B cell (primary cell): ENCODE results near the gene DCAF6. TPM values are rescaled to one million over a fixed set of nuclear protein-coding genes. Genes with fewer than 3 reads are reported as not detected.
"Not testable (repeated sequence)": the region's sequence is repeated elsewhere in the genome, so short reads cannot be mapped to it uniquely, and the experiment has no call there.

Experiments
- ATAC-seq: fragments of 200-7000 bp; cut with Tn5 transposase; one replicate; pipeline ENCODE4 v1.10.0; 2021; ENCODE audit warnings: low read depth, mild to moderate bottlenecking, moderate number of reproducible peaks, moderate library complexity
- CTCF ChIA-PET: fragments of 350-600 bp; sonication (Branson Sonifier 250); formaldehyde crosslinking; loops from one replicate; lab custom pipeline; 2021; ENCODE audit warnings: antibody characterized with exemption, inconsistent platforms; lab: Charles Lee
- POLR2A ChIA-PET: fragments of 350-600 bp; sonication (Branson Sonifier 250); formaldehyde crosslinking; loops from one replicate; lab custom pipeline; 2021; ENCODE audit warnings: antibody characterized with exemption; lab: Charles Lee
- DNase-seq: peaks from one replicate; pipeline ENCODE4 v3.0.0; 2013
- H2AFZ ChIP-seq: 2 replicates; pipeline ENCODE4 v1.6.1; 2012; ENCODE audit warnings: mild to moderate bottlenecking, low read depth, low read length; ENCODE audit not compliant: insufficient read depth, poor library complexity, severe bottlenecking
- H3K27ac ChIP-seq, 2 donors: 1 replicate in 1 of 2; 2 replicates in 1 of 2; pipeline ENCODE4 v1.5.1; 2012 to 2013; ENCODE audit warnings: low read length in 2 of 2, mild to moderate bottlenecking in 2 of 2, moderate library complexity in 1 of 2
- H3K27me3 ChIP-seq, 4 experiments: fragments of 200-600 bp in 1 of 4; sonication (generic) in 1 of 4; replicated peaks in 1 of 4; 1 replicate in 2 of 4; 2 replicates in 2 of 4; pipeline versions ENCODE4 v1.6.1 to v1.7.0; 2013 to 2016; ENCODE audit warnings: low read length in 3 of 4, mild to moderate bottlenecking in 2 of 4, mixed read lengths in 1 of 4, moderate library complexity in 1 of 4; ENCODE audit not compliant: insufficient read depth in 4 of 4, control insufficient read depth in 3 of 4; ENCODE audit errors: control extremely low read depth in 1 of 4
- H3K36me3 ChIP-seq, 2 experiments: replicated peaks in 1 of 2; 1 replicate in 1 of 2; 2 replicates in 1 of 2; pipeline versions ENCODE4 v1.6.1 to v1.7.1; 2013; ENCODE audit warnings: low read length in 1 of 2; ENCODE audit not compliant: insufficient read depth in 2 of 2, control insufficient read depth in 1 of 2; ENCODE audit errors: control extremely low read depth in 1 of 2, extremely low read depth in 1 of 2
- H3K4me1 ChIP-seq, 2 donors: fragments of 200-600 bp in 1 of 2; sonication (generic) in 1 of 2; 1 replicate in 1 of 2; 2 replicates in 1 of 2; pipeline versions ENCODE4 v1.5.1 to v1.6.1; 2013 to 2017; ENCODE audit warnings: low read length in 2 of 2; ENCODE audit not compliant: control insufficient read depth in 2 of 2, insufficient read depth in 2 of 2
- H3K4me2 ChIP-seq: replicated peaks from 2 replicates; pipeline ENCODE3; 2012; ENCODE audit warnings: mild to moderate bottlenecking, low read depth, low read length; ENCODE audit not compliant: poor library complexity, severe bottlenecking
- H3K4me3 ChIP-seq, 5 experiments: fragments of 200-600 bp in 1 of 5; sonication (generic) in 1 of 5; 1 replicate in 3 of 5; 2 replicates in 2 of 5; pipeline versions ENCODE4 v1.5.1 to v1.7.0; 2011 to 2016; ENCODE audit warnings: low read length in 4 of 5, mild to moderate bottlenecking in 4 of 5, low read depth in 2 of 5, control low read depth in 1 of 5, moderate library complexity in 1 of 5; ENCODE audit not compliant: insufficient read depth in 1 of 5; ENCODE audit errors: control extremely low read depth in 1 of 5, extremely low read depth in 1 of 5
- H3K79me2 ChIP-seq: fragments of 200-600 bp; sonication (generic); one replicate; pipeline ENCODE4 v1.6.0; 2016; ENCODE audit warnings: low read length; ENCODE audit not compliant: control insufficient read depth, insufficient read depth
- H3K9ac ChIP-seq: fragments of 200-600 bp; sonication (generic); 2 replicates; pipeline ENCODE4 v1.6.1; 2017; ENCODE audit warnings: mild to moderate bottlenecking, low read length, moderate library complexity
- H3K9me3 ChIP-seq, 3 donors: one replicate each; pipeline versions ENCODE4 v1.6.1 to v1.7.1; 2013; ENCODE audit warnings: low read length in 2 of 3; ENCODE audit not compliant: control insufficient read depth in 2 of 3, insufficient read depth in 1 of 3; ENCODE audit errors: control extremely low read depth in 1 of 3
- H4K20me1 ChIP-seq: 2 replicates; pipeline ENCODE4 v1.6.0; 2012; ENCODE audit warnings: mild to moderate bottlenecking, low read length; ENCODE audit not compliant: insufficient read depth, control insufficient read depth, poor library complexity, severe bottlenecking
- H3K27ac Mint-ChIP-seq: one replicate; pipeline ENCODE4 v1.8.0; 2021; ENCODE audit warnings: mixed read lengths
- H3K27me3 Mint-ChIP-seq: one replicate; pipeline ENCODE4 v1.8.0; 2021; ENCODE audit warnings: mixed read lengths
- H3K4me1 Mint-ChIP-seq: one replicate; pipeline ENCODE4 v1.8.0; 2021; ENCODE audit warnings: mixed read lengths
- H3K4me3 Mint-ChIP-seq: one replicate; pipeline ENCODE4 v1.8.0; 2021; ENCODE audit warnings: mixed read lengths
- H3K9me3 Mint-ChIP-seq: one replicate; pipeline ENCODE4 v1.8.0; 2022; ENCODE audit warnings: mixed read lengths; ENCODE audit not compliant: insufficient read depth
- CTCF ChIP-seq: fragments of 200-600 bp; IDR thresholded peaks from one replicate; pipeline ENCODE4 v1.8.0; 2022; ENCODE audit warnings: antibody characterized with exemption, mild to moderate bottlenecking
- EZH2 ChIP-seq: IDR thresholded peaks from 2 replicates; pipeline ENCODE4 v1.6.1; 2012; ENCODE audit warnings: borderline replicate concordance, low read depth, mild to moderate bottlenecking, moderate library complexity, low read length; ENCODE audit not compliant: insufficient read depth, poor library complexity, severe bottlenecking
- WGBS: methylation state at CpG from one replicate; pipeline ENCODE4 v1.1.5; 2013; ENCODE audit warnings: missing lambda C conversion rate; ENCODE audit not compliant: insufficient coverage; 5-methylcytosine and 5-hydroxymethylcytosine counted together
- intact Hi-C: fragments of 100-400 bp; cut with micrococcal nuclease; formaldehyde crosslinking; loops from one replicate; pipeline ENCODE4 v1.10.0; 2022
- polyA plus RNA-seq: library from polyadenylated mRNA; depleted of rRNA; stranded (reverse); fragments of >200 nt; gene quantifications from 2 replicates; pipeline ENCODE4 v1.2.3, GENCODE V29; 2012
- total RNA-seq, 2 donors: library from RNA; stranded (reverse); fragments of 120-200 nt in 1 of 2; gene quantifications; 1 replicate in 1 of 2; 2 replicates in 1 of 2; pipeline versions ENCODE4 v1.2.3 to v1.2.4, GENCODE V29; 2013 to 2022

DCAF6 gene
- total and polyA plus RNA-seq, 2 donors (not counting 1 experiment from before 2014, with no cell fraction given): 17.5 to 40.4 TPM

GRCh38 chr1:167927046-167927754 is 9.3 kb upstream of the DCAF6 start:
- Histone ChIP-seq H3K27ac (no peak overlapping the region), H3K9me3 (no peaks in the 10 kb centered on the region), H3K4me3 (no peak overlapping the region), H3K4me2 (no peak overlapping the region), H3K79me2 (peaks cover 56% of the 10 kb centered on the region), H3K36me3 (peaks cover 2 to 5% of the 10 kb centered on the region in 2 experiments), H4K20me1 (peaks cover 8% of the 10 kb centered on the region), H3K4me1 (peaks cover 0 to 4% of the 10 kb centered on the region in 2 donors), H3K27me3 (no peaks in the 10 kb centered on the region), H2AFZ (no peak overlapping the region), H3K9ac (no peak overlapping the region)
- H3K4me3 Mint-ChIP-seq: no peak overlapping the region
- ATAC-seq (no peak), DNase-seq (no peak)
- 100% methylated on average over 1 of the region's 4 CpGs for WGBS
- H3K4me1 Mint-ChIP-seq: peaks cover 18% of the 10 kb centered on the region
- H3K27me3 Mint-ChIP-seq: no peaks in the 10 kb centered on the region
- POLR2A ChIA-PET: no interaction called here
- intact Hi-C loops: no loop called here
- TF ChIP-seq CTCF: no peak
- no peak for TF ChIP-seq EZH2
- no peaks in the 10 kb centered on the region for H3K9me3 Mint-ChIP-seq
- CTCF ChIA-PET: no interaction called here
- no peak overlapping the region for H3K27ac Mint-ChIP-seq

GRCh38 chr1:167928457-167928852 is 8.0 kb upstream of the DCAF6 start:
- Histone ChIP-seq H3K4me3 (no peak overlapping the region), H3K9ac (no peak overlapping the region), H3K4me1 (peaks cover 0 to 4% of the 10 kb centered on the region in 2 donors), H3K79me2 (peaks cover 68% of the 10 kb centered on the region), H3K27me3 (no peaks in the 10 kb centered on the region), H2AFZ (no peak overlapping the region), H3K27ac (no peak overlapping the region), H3K9me3 (no peaks in the 10 kb centered on the region), H4K20me1 (peaks cover 8% of the 10 kb centered on the region), H3K36me3 (peaks cover 0 to 2% of the 10 kb centered on the region in 2 experiments), H3K4me2 (no peak overlapping the region)
- no peak for ATAC-seq
- ChIA-PET CTCF (no interaction called here), POLR2A (no interaction called here)
- Mint-ChIP-seq H3K4me3 (no peak overlapping the region), H3K4me1 (peaks cover 16% of the 10 kb centered on the region), H3K27ac (no peak overlapping the region), H3K27me3 (no peaks in the 10 kb centered on the region), H3K9me3 (no peaks in the 10 kb centered on the region)
- no peak for DNase-seq
- no peak for TF ChIP-seq EZH2
- no peak for TF ChIP-seq CTCF
- intact Hi-C loops: no loop called here
- WGBS: no CpG with 5 or more reads among the region's 2 CpGs

- intact Hi-C loops, H3K27ac Mint-ChIP-seq, H3K4me2 ChIP-seq, H4K20me1 ChIP-seq, POLR2A ChIA-PET, H3K27ac ChIP-seq, H3K4me3 Mint-ChIP-seq, H3K36me3 ChIP-seq, H3K27me3 ChIP-seq, H3K27me3 Mint-ChIP-seq, H3K4me1 ChIP-seq, DNase-seq, H3K4me3 ChIP-seq, CTCF ChIA-PET, H3K9me3 ChIP-seq, ATAC-seq, H3K9ac ChIP-seq, H3K9me3 Mint-ChIP-seq, H2AFZ ChIP-seq: not testable (repeated sequence)
- H3K79me2 ChIP-seq: peaks cover 73% of the 10 kb centered on the region
- WGBS: no CpG with 5 or more reads among the region's 9 CpGs
- H3K4me1 Mint-ChIP-seq: peaks cover 20% of the 10 kb centered on the region
Observed at GRCh38 chr1:167928919-167929318, 7.6 kb upstream of the DCAF6 start.
